Endothelial cell of umbilical vein (primary cell): ENCODE data around the gene ZNF514. TPM values are rescaled to one million over a fixed set of nuclear protein-coding genes. Genes with fewer than 3 reads are reported as not detected.

Experiments used
- BruUV-seq: library from RNA; stranded (reverse); fragments of 400-500 nt; replicated peaks from 2 replicates; lab custom pipeline; 2021; lab: Mats Ljungman, UMichigan
- CTCF ChIA-PET: fragments of 300-600, 350-600 bp; sonication (Branson Sonifier 250); formaldehyde crosslinking; loops from one replicate; lab custom pipeline; 2021; ENCODE audit warnings: antibody characterized with exemption, inconsistent platforms; lab: Charles Lee
- POLR2A ChIA-PET: fragments of 300-600, 350-600 bp; sonication (Branson Sonifier 250); formaldehyde crosslinking; loops from one replicate; lab custom pipeline; 2021; ENCODE audit warnings: antibody characterized with exemption, inconsistent platforms; lab: Charles Lee
- DNase-seq: peaks from one replicate; pipeline ENCODE4 v3.0.0-alpha.2; 2011; ENCODE audit warnings: low read depth, low spot score
- FAIRE-seq: peaks from 2 replicates; lab custom pipeline; 2011; peaks lifted over from hg19 to GRCh38; lab: Jason Lieb, UNC
- H2AFZ ChIP-seq: 2 replicates; pipeline ENCODE4 v1.6.0; 2012; ENCODE audit warnings: low read depth, low read length, control low read depth, inconsistent platforms
- H3K27ac ChIP-seq: 2 replicates; pipeline ENCODE4 v1.5.1; 2011; ENCODE audit warnings: low read depth, mild to moderate bottlenecking, control low read depth, low read length, moderate library complexity; ENCODE audit not compliant: insufficient read depth
- H3K27me3 ChIP-seq, 2 experiments: 2 replicates each; pipeline versions ENCODE4 v1.6.0 to v1.6.1; 2011; ENCODE audit warnings: low read length in 2 of 2, mixed read lengths in 1 of 2; ENCODE audit not compliant: control insufficient read depth in 2 of 2, insufficient read depth in 2 of 2
- H3K36me3 ChIP-seq, 2 experiments: 2 replicates in 1 of 2; 3 replicates in 1 of 2; pipeline ENCODE4 v1.5.1; 2011; ENCODE audit warnings: low read length in 2 of 2, mild to moderate bottlenecking in 1 of 2, moderate library complexity in 1 of 2; ENCODE audit not compliant: control insufficient read depth in 2 of 2, insufficient read depth in 2 of 2; ENCODE audit errors: extremely low read depth in 1 of 2
- H3K4me1 ChIP-seq: 3 replicates; pipeline ENCODE4 v1.5.1; 2011; ENCODE audit warnings: mild to moderate bottlenecking, low read length; ENCODE audit not compliant: control insufficient read depth, insufficient read depth; ENCODE audit errors: extremely low read depth
- H3K4me2 ChIP-seq: 2 replicates; pipeline ENCODE4 v1.6.1; 2011; ENCODE audit warnings: low read length, control low read depth, mixed read lengths; ENCODE audit not compliant: insufficient read depth
- H3K4me3 ChIP-seq, 3 experiments: fragments of 200-600 bp in 1 of 3; sonication (generic), shearing (Covaris generic) in 1 of 3; replicated peaks in 1 of 3; 2 replicates each; pipeline ENCODE4 v1.5.1; 2011 to 2016; ENCODE audit warnings: control low read depth in 3 of 3, low read length in 3 of 3, mild to moderate bottlenecking in 2 of 3, inconsistent platforms in 1 of 3, low read depth in 1 of 3, moderate library complexity in 1 of 3; ENCODE audit not compliant: insufficient read depth in 1 of 3
- H3K79me2 ChIP-seq: 2 replicates; pipeline ENCODE4 v1.6.0; 2012; ENCODE audit warnings: low read length, inconsistent platforms; ENCODE audit not compliant: control insufficient read depth, insufficient read depth
- H3K9ac ChIP-seq: replicated peaks from 2 replicates; pipeline ENCODE3; 2011; ENCODE audit warnings: low read length, control low read depth; ENCODE audit not compliant: insufficient read depth; ENCODE audit errors: extremely low read depth
- H3K9me1 ChIP-seq: replicated peaks from 3 replicates; pipeline ENCODE4 v1.6.0; 2011; ENCODE audit warnings: mild to moderate bottlenecking, low read length; ENCODE audit not compliant: control insufficient read depth, insufficient read depth; ENCODE audit errors: extremely low read depth
- H3K9me3 ChIP-seq: replicated peaks from 2 replicates; pipeline ENCODE4 v1.5.1; 2012; ENCODE audit warnings: low read length, inconsistent platforms; ENCODE audit not compliant: control insufficient read depth, insufficient read depth
- H4K20me1 ChIP-seq: replicated peaks from 2 replicates; pipeline ENCODE3; 2011; ENCODE audit warnings: mild to moderate bottlenecking, low read length; ENCODE audit not compliant: control insufficient read depth, insufficient read depth; ENCODE audit errors: extremely low read depth
- EZH2 ChIP-seq: IDR thresholded peaks from 2 replicates; pipeline ENCODE4 v1.6.1; 2012; ENCODE audit warnings: borderline replicate concordance, low read depth, mild to moderate bottlenecking, moderate library complexity, low read length, inconsistent platforms; ENCODE audit not compliant: severe bottlenecking
- FOS ChIP-seq: IDR thresholded peaks from 2 replicates; pipeline ENCODE4 v1.6.1; 2011; ENCODE audit warnings: mild to moderate bottlenecking, low read length, moderate library complexity, borderline replicate concordance; ENCODE audit not compliant: insufficient read depth
- GATA2 ChIP-seq: IDR thresholded peaks from 2 replicates; pipeline ENCODE4 v1.7.0; 2011; ENCODE audit warnings: low read depth, mild to moderate bottlenecking, moderate library complexity, mixed read lengths, low read length; ENCODE audit not compliant: insufficient read length, insufficient read depth
- MAX ChIP-seq: IDR thresholded peaks from 2 replicates; pipeline ENCODE4 v1.6.1; 2011; ENCODE audit not compliant: insufficient read depth, insufficient read length
- MYC ChIP-seq: IDR thresholded peaks from one replicate; pipeline ENCODE4 v1.6.1; 2011; ENCODE audit warnings: mild to moderate bottlenecking, low read depth, low read length
- POLR2A ChIP-seq: IDR thresholded peaks from 2 replicates; pipeline ENCODE4 v1.6.1; 2012; ENCODE audit warnings: low read depth, mild to moderate bottlenecking, control low read depth, low read length
- POLR2AphosphoS5 ChIP-seq: IDR thresholded peaks from 2 replicates; pipeline ENCODE4 v1.6.1; 2012; ENCODE audit warnings: low read depth, mild to moderate bottlenecking, control low read depth, low read length, moderate library complexity; ENCODE audit not compliant: insufficient read depth
- dilution Hi-C: fragments of 300-500 bp; cut with MboI; formaldehyde crosslinking; loops from one replicate; pipeline ENCODE4 v1.15.0; 2019; ENCODE audit warnings: low sequenced_read_pairs; ENCODE audit not compliant: extremely low pct_ligation_motif_present
- intact Hi-C: fragments of 100-400 bp; cut with micrococcal nuclease; formaldehyde crosslinking; loops from one replicate; pipeline ENCODE4 v1.10.0; 2022
- polyA plus RNA-seq, 4 experiments: library from polyadenylated mRNA; depleted of rRNA in 3 of 4; stranded (reverse) in 3 of 4; unstranded in 1 of 4; fragments of >200 nt; gene quantifications; 2 replicates each; pipeline versions ENCODE4 v1.2.1 to v1.2.3, GENCODE V29; 2011 to 2012; ENCODE audit warnings: missing spikeins in 1 of 4
- total RNA-seq: library from RNA; stranded (reverse); gene quantifications from 2 replicates; pipeline ENCODE4 v1.2.3, GENCODE V29; 2021
- TF ChIP-seq, protein P1 (sequence below), 2 donors: IDR thresholded peaks; 1 replicate in 1 of 2; 2 replicates in 1 of 2; pipeline ENCODE4 v1.5.1; 2011; ENCODE audit warnings: low read length in 2 of 2, mild to moderate bottlenecking in 2 of 2, moderate library complexity in 2 of 2, control low read depth in 1 of 2, inconsistent platforms in 1 of 2, low read depth in 1 of 2; ENCODE audit not compliant: insufficient read depth in 1 of 2; ENCODE audit errors: extremely low read depth in 1 of 2

Gene ZNF514
- total and polyA plus RNA-seq, 2 donors (not counting 3 experiments of a cell fraction or from before 2014, with no cell fraction given), result 3.9 to 11.6 TPM

- H3K27ac ChIP-seq, result no peak overlapping the region
- CTCF ChIA-PET, result interaction anchor here (0.8 to 1.8 kb wide), 7 partner anchors 12 to 136 kb away, joined by 3 to 8 read pairs (median 4); partner anchors contain the start of genes ZNF2 and ZNF514
- H3K36me3 ChIP-seq, result no peaks in the 10 kb centered on the region
These were observed 37.5 kb downstream of the ZNF514 start for GRCh38 chr2:95122197-95122551.

More at GRCh38 chr2:95122197-95122551, 37.5 kb downstream of the ZNF514 start:
- Histone ChIP-seq H4K20me1 (no peaks in the 10 kb centered on the region), H3K9ac (peak overlapping the region; percentile 93), H2AFZ (peak overlapping the region; percentile 95), H3K4me2 (peak overlapping the region; percentile 77), H3K4me3 (peak overlapping the region; percentile 70 to 95 (median 92)), H3K9me3 (no peaks in the 10 kb centered on the region), H3K79me2 (peaks cover 38% of the 10 kb centered on the region), H3K27me3 (no peaks in the 10 kb centered on the region), H3K9me1 (no peaks in the 10 kb centered on the region), H3K4me1 (peaks cover 7% of the 10 kb centered on the region)
- FAIRE-seq (no peak), DNase-seq (no peak)
- BruUV-seq, result no TSS peak
- dilution Hi-C loops, result no loop called here
- POLR2A ChIA-PET, result interaction anchor here (1.3 to 3.0 kb wide), 2 partner anchors 37 to 43 kb away, joined by 5 to 14 read pairs; partner anchors contain the start of genes ZNF2 and ZNF514
- TF ChIP-seq MYC (no peak), POLR2AphosphoS5 (no peak), FOS (no peak), MAX (no peak), POLR2A (no peak), EZH2 (no peak), GATA2 (no peak)
- TF ChIP-seq, protein P1, sequence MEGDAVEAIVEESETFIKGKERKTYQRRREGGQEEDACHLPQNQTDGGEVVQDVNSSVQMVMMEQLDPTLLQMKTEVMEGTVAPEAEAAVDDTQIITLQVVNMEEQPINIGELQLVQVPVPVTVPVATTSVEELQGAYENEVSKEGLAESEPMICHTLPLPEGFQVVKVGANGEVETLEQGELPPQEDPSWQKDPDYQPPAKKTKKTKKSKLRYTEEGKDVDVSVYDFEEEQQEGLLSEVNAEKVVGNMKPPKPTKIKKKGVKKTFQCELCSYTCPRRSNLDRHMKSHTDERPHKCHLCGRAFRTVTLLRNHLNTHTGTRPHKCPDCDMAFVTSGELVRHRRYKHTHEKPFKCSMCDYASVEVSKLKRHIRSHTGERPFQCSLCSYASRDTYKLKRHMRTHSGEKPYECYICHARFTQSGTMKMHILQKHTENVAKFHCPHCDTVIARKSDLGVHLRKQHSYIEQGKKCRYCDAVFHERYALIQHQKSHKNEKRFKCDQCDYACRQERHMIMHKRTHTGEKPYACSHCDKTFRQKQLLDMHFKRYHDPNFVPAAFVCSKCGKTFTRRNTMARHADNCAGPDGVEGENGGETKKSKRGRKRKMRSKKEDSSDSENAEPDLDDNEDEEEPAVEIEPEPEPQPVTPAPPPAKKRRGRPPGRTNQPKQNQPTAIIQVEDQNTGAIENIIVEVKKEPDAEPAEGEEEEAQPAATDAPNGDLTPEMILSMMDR (IDR thresholded peaks at IDR 0.05; ENCODE audit: extremely low read depth in 1 of 2, insufficient read depth in 1 of 2, low read depth in 1 of 2, low read length in 2 of 2), result no peak
- intact Hi-C loops, result loop anchor here (10.0 kb wide), 1 partner anchor 83 kb away; the partner anchor contains the start of gene ZNF892
